Gastroesophageal sphincter (tissue), 4 donors: Measurements from ENCODE around the gene KLHL15. TPM values are rescaled to one million over a fixed set of nuclear protein-coding genes. Genes with fewer than 3 reads are reported as not detected.

Source experiments
- ATAC-seq: fragments of 150-250 bp; one replicate; pipeline ENCODE4 v1.9.1; 2016; ENCODE audit warnings: mild to moderate bottlenecking, moderate library complexity
- H3K27ac ChIP-seq, 4 donors: fragments of 200-600 bp; sonication (generic) in 3 of 4; 1 replicate in 3 of 4; 2 replicates in 1 of 4; pipeline ENCODE4 v1.5.1; 2016 to 2019
- H3K27me3 ChIP-seq: fragments of 200-600 bp; sonication (generic); one replicate; pipeline ENCODE4 v1.5.1; 2019
- H3K36me3 ChIP-seq, 2 donors: fragments of 200-600 bp; sonication (generic); one replicate each; pipeline ENCODE4 v1.5.1; 2019; ENCODE audit warnings: control low read depth in 1 of 2
- H3K4me1 ChIP-seq, 3 donors: fragments of 200-600 bp; sonication (generic); 1 replicate in 2 of 3; 2 replicates in 1 of 3; pipeline ENCODE4 v1.5.1; 2016 to 2019; ENCODE audit warnings: control low read depth in 2 of 3
- H3K4me3 ChIP-seq, 2 donors: fragments of 200-600 bp; sonication (generic); one replicate each; pipeline ENCODE4 v1.5.1; 2019; ENCODE audit warnings: mild to moderate bottlenecking in 1 of 2, moderate library complexity in 1 of 2
- H3K9me3 ChIP-seq, 3 donors: fragments of 200-600 bp; sonication (generic); one replicate each; pipeline ENCODE4 v1.5.1; 2017 to 2019; ENCODE audit warnings: control low read depth in 2 of 3
- CTCF ChIP-seq, 4 experiments: fragments of 200-600 bp in 2 of 4; fragments of 450-650 bp in 2 of 4; sonication (generic) in 1 of 4; IDR thresholded peaks; one replicate each; pipeline ENCODE4 v1.5.1; 2017 to 2019; ENCODE audit warnings: antibody characterized with exemption in 4 of 4, mild to moderate bottlenecking in 2 of 4, moderate library complexity in 2 of 4
- EP300 ChIP-seq: sonication (generic); formaldehyde crosslinking; IDR thresholded peaks from one replicate; pipeline ENCODE4 v1.6.1; 2017; ENCODE audit warnings: antibody characterized with exemption, mild to moderate bottlenecking
- POLR2A ChIP-seq, 2 donors: fragments of 450-650 bp; IDR thresholded peaks; one replicate each; pipeline ENCODE4 v1.6.1; 2017; ENCODE audit warnings: antibody characterized with exemption in 2 of 2, mild to moderate bottlenecking in 2 of 2, moderate library complexity in 1 of 2
- POLR2AphosphoS5 ChIP-seq: sonication (generic); formaldehyde crosslinking; IDR thresholded peaks from one replicate; pipeline ENCODE4 v1.6.1; 2017; ENCODE audit warnings: antibody characterized with exemption
- WGBS, 2 donors: methylation state at CpG; one replicate each; pipeline ENCODE4 v1.1.5; 2018; ENCODE audit warnings: low coverage in 1 of 2; 5-methylcytosine and 5-hydroxymethylcytosine counted together
- total RNA-seq, 4 donors: library from RNA; depleted of rRNA; stranded (reverse); fragments of >200 nt; gene quantifications; one replicate each; pipeline ENCODE4 v1.1.0, GENCODE V29; 2016

The KLHL15 gene
- total RNA-seq, 4 donors from 2014 or later, result 12.2 to 42.3 (median 17.4) TPM

- no peak for ATAC-seq
- H3K27me3 ChIP-seq, result no peaks in the 10 kb centered on the region
- no peak overlapping the region for H3K27ac ChIP-seq
- no peak overlapping the region for H3K4me3 ChIP-seq
- WGBS, 2 donors, result 89% methylated on average over 1 of the region's 1 CpG; no CpG with 5 or more reads in 1 of the 2 donors
- no peaks in the 10 kb centered on the region for H3K4me1 ChIP-seq
- no peaks in the 10 kb centered on the region for H3K36me3 ChIP-seq
- TF ChIP-seq CTCF (IDR thresholded peaks at IDR 0.05) (no peak), POLR2AphosphoS5 (peak; percentile 4)
- H3K9me3 ChIP-seq, result no peaks in the 10 kb centered on the region
These were observed 81.8 kb downstream of the KLHL15 start for GRCh38 chrX:23945206-23945605.

- no peaks in the 10 kb centered on the region for H3K36me3 ChIP-seq
- H3K9me3 ChIP-seq, result no peaks in the 10 kb centered on the region
- H3K4me3 ChIP-seq, result no peak overlapping the region
- no peak overlapping the region for H3K27ac ChIP-seq
- no peaks in the 10 kb centered on the region for H3K4me1 ChIP-seq
- TF ChIP-seq POLR2AphosphoS5, result no peak
- ATAC-seq, result no peak
- 13% methylated on average over 1 of the region's 1 CpG; no CpG with 5 or more reads in 1 of the 2 donors for WGBS, 2 donors
- H3K27me3 ChIP-seq, result no peaks in the 10 kb centered on the region
These were observed 82.8 kb downstream of the KLHL15 start for GRCh38 chrX:23944234-23944633.

DNA sequence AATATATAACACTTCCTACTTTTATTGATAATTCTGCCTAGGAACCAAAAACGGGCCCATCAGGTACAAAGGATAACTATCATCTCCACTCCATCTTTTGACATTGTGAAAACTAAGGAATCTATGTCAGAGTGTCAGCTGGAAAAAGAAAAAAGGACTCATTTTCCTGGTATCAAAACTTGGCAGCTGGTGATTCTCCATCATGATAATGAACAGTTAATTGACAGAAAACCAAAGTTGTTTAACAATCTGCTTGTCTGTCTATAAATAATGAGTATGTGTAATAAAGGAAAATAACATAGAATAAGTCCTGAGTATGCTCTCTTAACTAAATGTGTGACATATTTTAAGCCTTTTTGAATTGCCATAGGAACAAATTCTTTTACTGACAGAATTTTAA lies 87.8 kb downstream of the KLHL15 start:
- no peak overlapping the region for H3K27ac ChIP-seq
- no peaks in the 10 kb centered on the region for H3K27me3 ChIP-seq
- H3K9me3 ChIP-seq, result no peaks in the 10 kb centered on the region
- H3K4me1 ChIP-seq, result no peaks in the 10 kb centered on the region
- no peak overlapping the region for H3K4me3 ChIP-seq
- H3K36me3 ChIP-seq, result no peaks in the 10 kb centered on the region
- TF ChIP-seq POLR2A (IDR thresholded peaks at IDR 0.05) (no peak), EP300 (no peak), CTCF (IDR thresholded peaks at IDR 0.05) (no peak), POLR2AphosphoS5 (no peak)
- WGBS, 2 donors, result 36 to 57% methylated on average over 1 of the region's 1 CpG
- ATAC-seq, result no peak

DNA sequence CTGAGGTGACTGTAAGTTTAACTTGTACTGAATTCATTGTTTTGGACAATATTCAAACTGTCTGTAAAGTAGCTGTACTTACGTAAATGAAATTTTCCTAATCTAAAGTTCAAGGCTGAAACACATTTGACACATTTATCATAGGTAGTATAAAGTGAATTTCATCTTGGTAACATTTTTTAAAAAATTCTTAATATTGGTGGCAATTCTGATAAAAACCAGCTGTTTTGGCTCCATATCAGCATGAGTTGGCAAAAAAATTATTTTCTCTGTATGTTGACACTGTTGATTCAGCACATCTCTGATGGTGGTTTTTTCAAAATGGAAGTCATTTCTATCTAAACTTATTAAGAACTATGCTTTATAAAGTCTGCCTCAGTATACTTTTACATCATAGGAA lies 88.3 kb downstream of the KLHL15 start:
- H3K4me1 ChIP-seq, result no peaks in the 10 kb centered on the region
- 36 to 41% methylated on average over 1 of the region's 1 CpG for WGBS, 2 donors
- H3K27ac ChIP-seq, result no peak overlapping the region
- TF ChIP-seq CTCF (IDR thresholded peaks at IDR 0.05) (no peak), POLR2AphosphoS5 (peak; percentile 23)
- H3K4me3 ChIP-seq, result no peak overlapping the region
- no peaks in the 10 kb centered on the region for H3K27me3 ChIP-seq
- no peak for ATAC-seq
- H3K36me3 ChIP-seq, result no peaks in the 10 kb centered on the region
- no peaks in the 10 kb centered on the region for H3K9me3 ChIP-seq

- Histone ChIP-seq H3K27ac (no peak overlapping the region), H3K36me3 (no peaks in the 10 kb centered on the region), H3K9me3 (no peaks in the 10 kb centered on the region), H3K4me3 (no peak overlapping the region), H3K27me3 (no peaks in the 10 kb centered on the region), H3K4me1 (no peaks in the 10 kb centered on the region)
- 63 to 100% methylated on average over 1 to 3 of the region's 4 CpGs for WGBS, 2 donors
- TF ChIP-seq POLR2A (IDR thresholded peaks at IDR 0.05), result no peak
- no peak for TF ChIP-seq POLR2AphosphoS5
- no peak for ATAC-seq
These were observed 89.9 kb downstream of the KLHL15 start for GRCh38 chrX:23937100-23937499.

- Histone ChIP-seq H3K4me1 (no peaks in the 10 kb centered on the region), H3K4me3 (no peak overlapping the region), H3K9me3 (no peaks in the 10 kb centered on the region), H3K27ac (no peak overlapping the region), H3K36me3 (no peaks in the 10 kb centered on the region), H3K27me3 (no peaks in the 10 kb centered on the region)
- WGBS, 2 donors, result 0 to 13% methylated on average over 1 of the region's 1 CpG
- no peak for ATAC-seq
- TF ChIP-seq CTCF (IDR thresholded peaks at IDR 0.05), result no peak
- no peak for TF ChIP-seq POLR2A (IDR thresholded peaks at IDR 0.05)
- TF ChIP-seq EP300, result no peak
- no peak for TF ChIP-seq POLR2AphosphoS5
These were observed 90.8 kb downstream of the KLHL15 start for GRCh38 chrX:23936180-23936579.
